Fibroblast of villous mesenchyme (primary cell): Measurements from ENCODE around the gene GPX8. TPM values are rescaled to one million over a fixed set of nuclear protein-coding genes. Genes with fewer than 3 reads are reported as not detected.

Source experiments
- DNase-seq: peaks from one replicate; pipeline ENCODE4 v3.0.0-alpha.2; 2010; ENCODE audit warnings: low read depth
- H3K4me3 ChIP-seq: 2 replicates; pipeline ENCODE4 v1.5.1; 2011; ENCODE audit warnings: low read depth, mild to moderate bottlenecking, low read length
- small RNA-seq: library from RNA; depleted of rRNA; stranded (forward); fragments of <200 nt; gene quantifications from one replicate; pipeline ENCODE3, GENCODE V24; 2012
- total RNA-seq: library from RNA; depleted of rRNA; stranded (reverse); fragments of >200 nt; gene quantifications from 2 replicates; pipeline ENCODE4 v1.2.3, GENCODE V29; 2012
- TF ChIP-seq, protein P1 (sequence below): IDR thresholded peaks from 2 replicates; pipeline ENCODE4 v1.5.1; 2012; ENCODE audit warnings: low read depth, mild to moderate bottlenecking, low read length; ENCODE audit not compliant: insufficient read depth

Gene GPX8
- total RNA-seq, 1 donor, result 182 TPM

DNA sequence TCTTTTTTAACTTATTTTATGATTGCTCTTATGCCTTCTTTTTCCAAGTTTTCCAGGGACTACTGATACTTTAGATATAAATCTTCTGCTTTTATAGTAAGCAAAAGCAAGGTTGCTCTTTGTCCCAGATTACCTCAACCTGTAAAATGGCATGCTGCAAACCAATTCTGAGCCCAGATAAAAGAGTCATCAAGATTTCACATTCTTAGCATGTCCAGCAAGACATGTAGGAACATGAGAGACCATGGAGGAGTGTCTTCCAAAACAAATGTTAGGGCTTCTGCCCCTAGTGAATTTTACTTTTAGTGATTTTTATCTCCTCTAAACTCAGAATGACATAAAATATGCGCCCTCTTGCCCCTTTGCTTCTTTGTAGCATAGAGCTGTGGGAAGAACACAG, 20.0 kb downstream of the GPX8 start:
- no peak for DNase-seq
- no peak overlapping the region for H3K4me3 ChIP-seq
- TF ChIP-seq, protein P1, sequence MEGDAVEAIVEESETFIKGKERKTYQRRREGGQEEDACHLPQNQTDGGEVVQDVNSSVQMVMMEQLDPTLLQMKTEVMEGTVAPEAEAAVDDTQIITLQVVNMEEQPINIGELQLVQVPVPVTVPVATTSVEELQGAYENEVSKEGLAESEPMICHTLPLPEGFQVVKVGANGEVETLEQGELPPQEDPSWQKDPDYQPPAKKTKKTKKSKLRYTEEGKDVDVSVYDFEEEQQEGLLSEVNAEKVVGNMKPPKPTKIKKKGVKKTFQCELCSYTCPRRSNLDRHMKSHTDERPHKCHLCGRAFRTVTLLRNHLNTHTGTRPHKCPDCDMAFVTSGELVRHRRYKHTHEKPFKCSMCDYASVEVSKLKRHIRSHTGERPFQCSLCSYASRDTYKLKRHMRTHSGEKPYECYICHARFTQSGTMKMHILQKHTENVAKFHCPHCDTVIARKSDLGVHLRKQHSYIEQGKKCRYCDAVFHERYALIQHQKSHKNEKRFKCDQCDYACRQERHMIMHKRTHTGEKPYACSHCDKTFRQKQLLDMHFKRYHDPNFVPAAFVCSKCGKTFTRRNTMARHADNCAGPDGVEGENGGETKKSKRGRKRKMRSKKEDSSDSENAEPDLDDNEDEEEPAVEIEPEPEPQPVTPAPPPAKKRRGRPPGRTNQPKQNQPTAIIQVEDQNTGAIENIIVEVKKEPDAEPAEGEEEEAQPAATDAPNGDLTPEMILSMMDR, result no peak

DNA sequence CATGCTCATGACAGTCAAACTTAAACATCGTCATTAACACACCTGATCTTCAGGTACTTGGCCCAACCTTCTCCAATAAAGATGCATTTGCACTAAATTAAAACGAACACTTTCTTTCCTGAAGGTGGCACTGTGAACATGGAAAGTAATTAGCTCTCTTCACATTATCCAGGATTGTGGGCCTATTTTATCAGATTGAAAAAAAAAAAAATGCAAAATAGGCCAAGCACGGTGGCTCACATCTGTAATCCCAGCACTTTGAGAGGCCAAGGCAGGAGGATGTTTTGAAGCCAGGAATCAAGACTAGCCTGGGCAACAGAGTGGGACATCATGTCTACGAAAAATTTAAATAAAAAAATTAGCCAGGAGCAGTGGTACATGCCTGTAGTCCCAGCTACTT, 27.4 kb downstream of the GPX8 start:
- TF ChIP-seq, protein P1, result peak; percentile 30
- peak; percentile 23 for DNase-seq

DNA sequence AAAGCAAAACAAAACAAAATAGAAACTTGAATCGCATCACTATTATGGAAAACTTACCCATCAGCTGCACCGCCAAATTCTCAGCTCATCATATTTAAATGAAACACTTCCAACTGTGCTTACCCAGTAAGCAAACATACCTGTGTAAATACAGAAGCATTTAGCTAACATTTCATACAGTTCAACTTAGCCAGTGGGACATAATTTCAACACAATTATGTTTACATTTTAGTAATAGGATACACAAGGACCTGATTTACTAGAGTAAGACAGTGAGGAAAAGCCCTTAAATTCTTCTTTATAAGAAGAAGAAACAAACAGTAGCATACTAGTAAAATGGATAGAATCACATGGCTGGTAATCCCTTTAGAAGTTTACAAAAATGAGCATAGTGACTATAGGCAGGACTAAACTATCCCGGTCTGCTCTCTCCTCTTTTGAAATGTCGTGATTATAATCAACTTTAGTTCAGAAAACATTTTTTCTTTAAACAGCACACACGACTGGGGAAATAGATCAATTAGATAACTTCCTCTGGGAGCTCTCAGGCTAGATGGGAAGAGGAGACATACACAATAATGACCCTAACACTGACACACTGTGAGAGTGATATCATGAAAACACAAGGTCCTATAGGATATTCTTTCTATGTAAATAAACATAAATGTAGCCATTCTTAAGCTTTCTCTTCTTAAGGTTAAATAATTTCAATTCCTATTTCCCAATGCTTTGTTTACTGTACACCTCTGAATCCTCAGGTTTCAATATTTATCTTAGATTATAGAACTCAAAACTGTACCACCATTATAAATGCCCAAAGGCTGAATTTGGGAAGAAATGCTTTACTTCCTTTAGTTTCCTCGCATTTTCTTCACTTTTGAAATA, 28.9 kb downstream of the GPX8 start:
- no peak for DNase-seq
- H3K4me3 ChIP-seq, result no peak overlapping the region
- TF ChIP-seq, protein P1, result no peak

More for the DNA sequence above, 27.4 kb downstream of the GPX8 start:
- no peak overlapping the region for H3K4me3 ChIP-seq

DNA sequence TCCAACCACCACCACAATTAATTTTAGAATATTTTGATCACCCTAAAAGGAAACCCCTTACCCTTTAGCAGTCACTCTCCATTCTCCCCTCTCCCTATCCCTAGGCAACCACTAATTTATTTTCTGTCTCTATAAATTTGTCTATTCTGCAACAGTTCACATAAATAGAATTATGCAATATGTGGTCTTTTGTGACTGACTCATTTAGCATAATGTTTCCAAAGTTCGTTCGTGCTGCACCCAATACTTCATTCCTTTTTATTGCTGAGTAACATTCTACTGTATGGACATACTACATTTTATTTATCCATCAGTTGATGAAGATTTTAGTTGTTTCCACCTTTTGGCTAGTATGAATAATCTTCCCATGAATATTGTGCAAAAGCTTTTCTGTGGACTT, 31.2 kb downstream of the GPX8 start:
- H3K4me3 ChIP-seq, result no peak overlapping the region
- DNase-seq, result no peak
- TF ChIP-seq, protein P1, result no peak

DNA sequence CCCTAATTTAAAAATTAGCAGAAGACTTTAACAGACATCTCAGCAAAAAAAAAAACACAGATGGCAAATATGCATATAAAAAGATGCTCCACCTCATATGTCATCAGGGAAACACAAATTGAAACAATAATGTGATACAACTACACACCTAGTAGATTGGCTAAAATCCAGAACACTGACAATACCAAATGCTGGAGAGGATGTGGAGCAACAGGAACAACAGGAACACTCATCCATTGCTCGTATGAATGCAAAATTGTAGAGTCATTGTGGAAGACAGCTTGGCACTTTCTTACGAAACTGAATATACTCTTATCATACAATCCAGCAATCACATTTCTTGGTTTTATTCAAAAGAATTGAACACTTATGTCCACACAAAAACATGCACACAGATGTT, 45.0 kb downstream of the GPX8 start:
- TF ChIP-seq, protein P1, result no peak
- no peak overlapping the region for H3K4me3 ChIP-seq
- DNase-seq, result no peak

DNA sequence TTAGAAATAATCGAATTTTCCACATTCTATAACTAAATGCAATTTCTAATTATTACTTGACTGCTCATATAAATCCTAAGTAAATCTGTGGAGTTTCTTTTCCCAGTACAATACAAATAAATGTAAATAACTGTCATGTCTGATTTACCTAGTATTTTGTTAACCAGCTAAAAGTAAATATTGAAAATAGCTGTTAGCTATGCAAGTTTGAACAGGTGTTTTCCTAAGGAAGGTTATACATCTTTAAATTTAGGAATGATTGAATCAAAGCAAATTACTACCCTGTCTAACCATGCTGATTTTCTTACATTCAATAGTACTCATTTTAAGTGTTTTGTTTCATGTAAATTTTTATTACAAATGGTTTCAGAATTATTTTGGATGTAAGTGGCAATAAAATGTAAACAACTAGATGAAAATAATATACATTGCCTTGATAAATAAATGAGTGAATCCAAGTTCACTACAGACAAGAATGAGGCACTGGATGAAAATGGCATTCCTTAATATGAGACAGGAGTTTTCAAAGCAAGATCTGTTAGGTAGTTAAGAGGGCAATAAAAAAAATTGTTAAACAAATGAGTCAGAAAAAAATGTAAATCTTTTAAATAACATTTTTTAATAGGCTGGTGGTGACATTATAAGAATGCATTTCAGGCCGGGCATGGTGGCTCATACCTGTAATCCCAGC, 51.4 kb downstream of the GPX8 start:
- TF ChIP-seq, protein P1, result no peak
- no peak for DNase-seq
- H3K4me3 ChIP-seq, result no peak overlapping the region

Small RNA genes within 50 kb of the gene (small RNA-seq; reads per million reads assigned to genes)
- gene MIR449A, result 0.56 reads per million
- not detected for gene MIR449B
- not detected for gene MIR449C

Other genes starting within 250 kb of the GPX8 start
- gene ESM1, start 174.6 kb upstream of the GPX8 start, total RNA-seq, result under 0.01 and 0.86 TPM in 2 replicates
- gene GZMK, start 135.9 kb upstream of the GPX8 start, total RNA-seq, result not detected in 2 replicates
- not detected in 2 replicates for gene GZMA, start 57.5 kb upstream of the GPX8 start, total RNA-seq
- gene CDC20B, start 13.0 kb downstream of the GPX8 start, total RNA-seq, result not detected in 2 replicates
- gene MCIDAS, start 67.1 kb downstream of the GPX8 start, total RNA-seq, result not detected in 2 replicates
- gene CCNO, start 73.4 kb downstream of the GPX8 start, total RNA-seq, result 0.32 TPM in 1 of 2 replicates, not detected in the other
- 36.1 and 43.6 TPM in 2 replicates for gene DHX29, start 147.5 kb downstream of the GPX8 start, total RNA-seq
- 72.8 and 108 TPM in 2 replicates for gene MTREX, start 147.8 kb downstream of the GPX8 start, total RNA-seq